Sigmoid colon (tissue), 4 donors: ENCODE data around the gene LCN2.

Experiments used
- EP300 ChIP-seq, 4 donors: sonication (generic); formaldehyde crosslinking; IDR thresholded peaks; one replicate each; pipeline ENCODE4 v1.6.1; 2017; ENCODE audit warnings: antibody characterized with exemption in 4 of 4
- POLR2A ChIP-seq, 2 donors: fragments of 450-650 bp; IDR thresholded peaks; one replicate each; pipeline ENCODE4 v1.6.1; 2016; ENCODE audit warnings: antibody characterized with exemption in 2 of 2, mild to moderate bottlenecking in 2 of 2, moderate library complexity in 2 of 2
- POLR2AphosphoS5 ChIP-seq, 4 donors: sonication (generic); formaldehyde crosslinking; IDR thresholded peaks; one replicate each; pipeline ENCODE4 v1.6.1; 2017; ENCODE audit warnings: antibody characterized with exemption in 4 of 4
- TF ChIP-seq, protein P1 (sequence below), 4 experiments: fragments of 450-650 bp in 3 of 4; fragments of 200-600 bp in 1 of 4; IDR thresholded peaks; one replicate each; pipeline ENCODE4 v1.5.1; 2016 to 2019; ENCODE audit warnings: antibody characterized with exemption in 4 of 4, mild to moderate bottlenecking in 3 of 4, moderate library complexity in 2 of 4

DNA sequence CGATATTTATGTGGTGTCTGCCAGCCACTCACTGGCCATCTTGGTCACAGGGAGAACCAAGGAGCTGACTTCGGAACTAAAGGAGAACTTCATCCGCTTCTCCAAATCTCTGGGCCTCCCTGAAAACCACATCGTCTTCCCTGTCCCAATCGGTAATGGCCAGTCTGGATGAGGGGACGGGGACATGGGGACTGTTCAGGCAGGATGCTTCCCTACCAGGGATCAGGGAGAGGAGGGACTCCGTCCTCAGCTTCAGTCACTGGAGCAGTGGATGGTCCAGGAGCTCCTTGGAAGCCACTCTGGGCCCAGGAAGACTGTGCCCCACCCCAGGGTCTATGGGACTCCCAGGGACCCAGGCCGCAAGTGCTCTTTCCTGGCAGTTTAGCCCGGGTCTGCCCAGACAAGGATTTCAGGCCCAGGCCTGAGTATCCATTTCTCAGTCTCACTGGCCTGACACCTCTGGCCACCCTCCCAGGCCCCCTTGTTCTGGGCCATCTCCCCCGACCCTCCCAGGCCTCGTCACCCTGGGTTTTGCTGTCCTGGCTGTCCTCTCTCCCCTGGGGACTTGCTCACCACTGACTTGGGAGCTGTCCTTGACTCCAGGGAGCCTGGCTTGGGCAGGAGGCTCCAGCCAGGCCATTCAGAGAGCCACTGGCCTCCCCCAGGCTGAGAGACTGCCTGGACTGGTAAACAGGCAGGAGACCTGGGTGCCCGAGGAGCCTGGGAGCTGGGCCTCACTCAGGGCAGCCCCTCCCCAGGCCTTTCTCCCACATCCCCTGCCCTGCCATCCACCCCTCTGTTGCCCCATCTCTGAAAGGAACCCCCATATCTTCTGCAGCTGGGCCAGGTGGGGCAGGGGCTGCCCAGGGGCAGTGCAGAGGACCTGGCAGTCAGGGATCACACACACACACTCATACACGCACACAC lies 3.1 kb downstream of the LCN2 start:
- TF ChIP-seq POLR2A (IDR thresholded peaks at IDR 0.05): no peak
- no peak for TF ChIP-seq POLR2AphosphoS5 (IDR thresholded peaks at IDR 0.05)
- TF ChIP-seq, protein P1, sequence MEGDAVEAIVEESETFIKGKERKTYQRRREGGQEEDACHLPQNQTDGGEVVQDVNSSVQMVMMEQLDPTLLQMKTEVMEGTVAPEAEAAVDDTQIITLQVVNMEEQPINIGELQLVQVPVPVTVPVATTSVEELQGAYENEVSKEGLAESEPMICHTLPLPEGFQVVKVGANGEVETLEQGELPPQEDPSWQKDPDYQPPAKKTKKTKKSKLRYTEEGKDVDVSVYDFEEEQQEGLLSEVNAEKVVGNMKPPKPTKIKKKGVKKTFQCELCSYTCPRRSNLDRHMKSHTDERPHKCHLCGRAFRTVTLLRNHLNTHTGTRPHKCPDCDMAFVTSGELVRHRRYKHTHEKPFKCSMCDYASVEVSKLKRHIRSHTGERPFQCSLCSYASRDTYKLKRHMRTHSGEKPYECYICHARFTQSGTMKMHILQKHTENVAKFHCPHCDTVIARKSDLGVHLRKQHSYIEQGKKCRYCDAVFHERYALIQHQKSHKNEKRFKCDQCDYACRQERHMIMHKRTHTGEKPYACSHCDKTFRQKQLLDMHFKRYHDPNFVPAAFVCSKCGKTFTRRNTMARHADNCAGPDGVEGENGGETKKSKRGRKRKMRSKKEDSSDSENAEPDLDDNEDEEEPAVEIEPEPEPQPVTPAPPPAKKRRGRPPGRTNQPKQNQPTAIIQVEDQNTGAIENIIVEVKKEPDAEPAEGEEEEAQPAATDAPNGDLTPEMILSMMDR (IDR thresholded peaks at IDR 0.05): no peak
- no peak for TF ChIP-seq EP300 (IDR thresholded peaks at IDR 0.05)
